ENCODE results near the gene ATP6V1G2.

- no peak for TF ChIP-seq CTCF (conservative IDR thresholded peaks at IDR 0.05; ENCODE audit: low read depth, low read length)
- TF ChIP-seq EZH2 (IDR thresholded peaks at IDR 0.05; ENCODE audit: borderline replicate concordance, low read depth, low read length, poor library complexity, severe bottlenecking) = no peak
Measured at GRCh38 chr6:31587791-31588777, 41.7 kb upstream of the ATP6V1G2 start.

Measured in A673 (cell line).